HG03520 (cell line): Measurements from ENCODE around the gene PDE3B.
"Not testable (repeated sequence)": the region's sequence is repeated elsewhere in the genome, so short reads cannot be mapped to it uniquely, and the experiment has no call there.

Experiments used
- ATAC-seq: cut with Tn5 transposase; IDR thresholded peaks from one replicate; pipeline ENCODE4 v1.9.1; 2021; ENCODE audit warnings: mild to moderate bottlenecking, moderate library complexity; ENCODE audit not compliant: unreplicated experiment

The PDE3B gene

GRCh38 chr11:14643697-14644225 is at the start of gene PDE3B:
PDE3B (plus strand) TSS chr11:14643804; CDS start chr11:14644076, 272 bp downstream.
- ATAC-seq: peak; percentile 45

DNA sequence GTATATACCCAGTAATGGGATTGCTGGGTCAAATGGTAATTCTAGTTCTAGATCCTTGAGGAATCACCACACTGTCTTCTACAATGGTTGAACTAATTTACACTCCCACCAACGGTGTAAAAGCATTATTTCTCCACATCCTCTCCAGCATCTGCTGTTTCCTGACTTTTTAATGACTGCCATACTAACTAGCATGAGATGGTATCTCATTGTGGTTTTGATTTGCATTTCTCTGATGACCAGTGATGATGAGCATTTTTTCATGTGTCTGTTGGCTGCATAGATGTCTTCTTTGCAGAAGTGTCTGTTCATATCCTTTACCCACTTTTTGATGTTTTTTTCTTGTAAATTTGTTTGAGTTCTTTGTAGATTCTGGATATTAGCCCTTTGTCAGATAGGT is 48.3 kb upstream of the PDE3B start:
- not testable (repeated sequence) for ATAC-seq

DNA sequence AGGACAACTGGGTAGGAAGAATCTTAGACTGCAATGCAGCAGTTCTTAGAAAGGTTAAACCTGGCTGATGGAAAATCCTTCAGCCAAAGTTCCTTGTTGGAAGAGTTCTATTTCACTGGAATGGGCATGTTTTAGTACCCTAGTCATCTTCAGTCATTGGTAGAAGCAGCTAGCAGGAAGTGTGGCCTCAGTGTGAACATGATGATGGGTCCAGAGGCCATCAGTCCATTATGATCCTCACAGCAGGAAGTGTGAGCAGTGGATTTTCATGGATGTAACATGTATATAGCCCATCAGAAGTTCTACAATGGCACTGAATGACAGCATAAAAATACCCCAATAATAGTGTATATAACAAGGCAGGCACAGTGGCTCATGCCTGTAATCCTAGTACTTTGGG is 35.9 kb upstream of the PDE3B start:
- ATAC-seq: no peak

GRCh38 chr11:14609902-14610301 is 33.7 kb upstream of the PDE3B start:
- ATAC-seq: no peak

GRCh38 chr11:14611939-14612338 is 31.7 kb upstream of the PDE3B start:
- no peak for ATAC-seq

- no peak for ATAC-seq
Measured at GRCh38 chr11:14612694-14613093, 30.9 kb upstream of the PDE3B start.

GRCh38 chr11:14614091-14614622 is 29.4 kb upstream of the PDE3B start:
- no peak for ATAC-seq

GRCh38 chr11:14617241-14618027 is 26.2 kb upstream of the PDE3B start:
- no peak for ATAC-seq

DNA sequence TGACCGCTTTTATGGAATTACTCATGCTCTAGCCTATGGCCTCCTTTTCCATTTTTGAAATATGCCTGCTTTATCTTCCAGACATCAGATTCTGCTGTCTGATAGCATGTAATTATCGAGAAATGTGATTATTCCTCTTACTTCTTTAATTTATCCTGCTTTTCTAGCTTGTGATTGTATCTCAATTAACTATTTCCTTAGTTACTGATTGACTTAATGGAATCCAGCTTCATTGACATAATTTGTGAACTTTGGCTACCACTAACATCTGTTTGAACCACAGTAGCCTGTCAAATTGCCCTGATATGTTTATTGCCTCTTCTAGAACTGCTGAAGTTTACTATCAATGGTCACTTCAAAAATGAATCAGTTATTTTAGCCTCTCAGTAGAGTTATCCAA is 25.5 kb upstream of the PDE3B start:
- no peak for ATAC-seq

GRCh38 chr11:14619603-14620531 is 23.7 kb upstream of the PDE3B start:
- no peak for ATAC-seq

DNA sequence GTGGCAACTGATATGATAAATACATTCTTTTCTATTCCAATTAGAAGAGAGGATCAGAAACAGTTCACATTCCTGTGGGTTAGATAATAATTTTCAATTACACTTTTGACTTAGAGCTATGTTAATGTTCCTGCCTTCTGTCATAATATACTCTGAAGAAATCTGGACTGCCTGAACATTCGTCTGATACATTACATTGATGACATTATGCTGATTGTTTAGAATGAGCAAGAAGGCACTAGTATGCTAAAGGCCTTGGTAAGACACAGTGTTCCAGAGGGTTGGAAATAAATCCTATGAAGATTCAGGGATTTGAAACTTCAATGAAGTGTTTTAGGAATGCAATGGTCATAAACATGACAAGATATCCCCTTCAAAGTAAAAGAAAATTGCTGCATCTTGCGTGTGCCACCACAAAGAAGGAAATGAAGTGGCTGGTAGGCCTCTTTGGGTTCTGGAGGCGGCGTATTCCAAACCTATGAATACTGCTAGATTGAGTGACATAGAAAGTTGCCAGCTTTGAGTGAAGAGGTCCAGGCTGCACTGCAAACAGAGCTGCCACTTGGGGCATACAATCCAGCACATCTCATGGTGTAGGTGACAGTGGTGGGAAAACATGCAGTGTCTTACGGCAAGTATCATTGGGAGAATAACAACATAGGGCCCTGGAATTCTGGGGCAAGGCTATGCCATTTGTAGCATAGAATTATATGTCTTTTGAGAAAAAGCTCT is 21.2 kb upstream of the PDE3B start:
- ATAC-seq: no peak

- ATAC-seq: no peak
Measured at GRCh38 chr11:14623036-14623435, 20.6 kb upstream of the PDE3B start.

DNA sequence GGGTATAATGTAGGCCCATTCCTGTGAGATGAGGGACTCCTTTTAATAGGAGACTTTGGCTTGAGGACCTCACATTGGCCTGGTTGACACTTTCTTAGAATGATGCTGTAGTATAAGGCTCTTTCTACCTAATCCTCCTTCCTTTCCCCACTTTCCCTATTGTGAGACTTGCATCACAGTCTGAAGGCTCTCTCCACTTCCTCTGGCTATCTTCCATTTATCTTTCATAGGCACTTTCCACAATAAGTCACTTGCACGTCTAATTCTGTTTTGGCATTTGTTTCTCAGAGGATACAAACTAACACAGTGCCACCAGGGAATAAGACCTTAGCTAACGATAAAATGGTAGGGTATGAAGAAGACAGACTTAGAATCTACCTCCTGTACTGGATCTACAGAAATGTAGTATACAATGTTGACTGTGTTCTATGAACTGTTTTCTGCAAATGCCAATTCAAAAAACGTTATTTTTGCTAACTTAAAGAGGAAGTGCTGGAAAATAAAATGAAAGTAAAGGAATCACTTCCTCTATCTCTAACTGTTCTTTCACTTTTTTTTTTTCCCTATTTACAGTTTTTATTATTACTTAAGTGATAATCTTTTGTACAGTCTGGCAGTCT is 17.9 kb upstream of the PDE3B start:
- no peak for ATAC-seq

DNA sequence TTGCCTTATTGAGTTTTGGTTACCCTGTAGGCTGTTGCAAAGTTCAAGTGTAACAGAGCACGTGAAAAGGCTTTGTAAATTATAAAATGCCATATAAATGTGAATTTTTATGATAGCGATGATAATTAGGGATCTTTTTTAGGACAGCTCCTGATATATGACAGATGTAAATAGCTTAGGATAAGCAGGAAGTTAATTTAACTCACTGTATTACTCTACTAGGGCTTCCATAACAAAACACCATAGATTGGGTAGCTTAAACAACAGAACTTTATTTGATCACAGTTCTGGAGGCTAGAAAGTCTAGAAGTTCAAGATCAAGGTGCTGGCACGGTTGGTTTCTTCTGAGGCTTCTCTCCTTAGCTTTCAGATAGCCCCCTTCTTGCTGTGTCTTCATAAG is 17.0 kb upstream of the PDE3B start:
- ATAC-seq: no peak

DNA sequence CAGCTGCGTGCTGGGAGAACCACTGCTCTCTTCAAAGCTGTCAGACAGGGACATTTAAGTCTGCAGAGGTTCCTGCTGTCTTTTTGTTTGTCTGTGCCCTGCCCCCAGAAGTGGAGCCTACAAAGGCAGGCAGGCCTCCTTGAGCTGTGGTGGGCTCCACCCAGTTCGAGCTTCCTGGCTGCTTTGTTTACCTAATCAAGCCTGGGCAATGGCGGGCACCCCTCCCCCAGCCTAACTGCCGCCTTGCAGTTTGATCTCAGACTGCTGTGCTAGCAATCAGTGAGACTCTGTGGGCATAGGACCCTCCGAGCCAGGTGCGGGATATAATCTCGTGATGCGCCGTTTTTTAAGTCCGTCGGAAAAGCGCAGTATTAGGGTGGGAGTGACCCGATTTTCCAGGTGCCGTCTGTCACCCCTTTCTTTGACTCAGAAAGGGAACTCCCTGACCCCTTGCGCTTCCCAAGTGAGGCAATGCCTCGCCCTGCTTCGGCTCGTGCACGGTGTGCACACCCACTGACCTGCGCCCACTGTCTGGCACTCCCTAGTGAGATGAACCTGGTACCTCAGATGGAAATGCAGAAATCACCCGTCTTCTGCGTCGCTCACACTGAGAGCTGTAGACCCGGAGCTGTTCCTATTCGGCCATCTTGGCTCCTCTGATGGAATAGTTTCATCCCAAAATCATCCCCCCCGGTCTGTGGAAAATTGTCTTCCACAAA is 9.9 kb upstream of the PDE3B start:
- not testable (repeated sequence) for ATAC-seq

DNA sequence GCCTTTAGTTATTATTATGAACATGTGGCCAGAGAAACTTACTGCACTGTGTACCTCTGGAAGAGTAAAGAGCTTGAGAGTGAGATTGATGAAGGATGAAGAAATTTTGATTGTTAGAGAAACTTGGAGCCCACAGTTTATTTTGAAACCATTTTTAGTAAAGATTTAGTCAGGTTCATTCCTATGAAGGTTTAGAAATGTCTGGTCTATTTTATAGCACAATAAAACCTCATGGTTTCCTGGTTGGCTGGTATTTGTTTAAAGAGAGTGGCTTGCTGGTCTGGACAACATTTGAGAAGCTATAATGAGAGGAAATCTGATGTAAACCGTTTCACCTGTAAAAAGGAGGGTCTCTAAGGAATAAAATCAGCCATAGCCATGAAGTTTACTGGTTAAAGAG is 8.8 kb upstream of the PDE3B start:
- no peak for ATAC-seq

GRCh38 chr11:14635546-14635945 is 8.1 kb upstream of the PDE3B start:
- no peak for ATAC-seq

- no peak for ATAC-seq
Measured at GRCh38 chr11:14636119-14636518, 7.5 kb upstream of the PDE3B start.

- ATAC-seq: no peak
Measured at GRCh38 chr11:14637868-14638409, 5.7 kb upstream of the PDE3B start.
